GM18951 (cell line): ENCODE measurements around the gene ABCA2.

Source experiments
- POLR2A ChIP-seq: IDR thresholded peaks from 4 replicates; pipeline ENCODE4 v1.6.1; 2011; ENCODE audit warnings: mild to moderate bottlenecking; ENCODE audit not compliant: insufficient read length, insufficient read depth; ENCODE audit errors: extremely low read depth
- in situ Hi-C: fragments of 300-500 bp; cut with MboI; formaldehyde crosslinking; loops from one replicate; pipeline ENCODE4 v1.12.0; 2022; ENCODE audit warnings: low sequenced_read_pairs, mixed read lengths, inconsistent platforms; ENCODE audit not compliant: unreplicated experiment

The ABCA2 gene

GRCh38 chr9:136995772-136996311 lies 32.2 kb downstream of the ABCA2 start:
- in situ Hi-C loops: no loop called here
- TF ChIP-seq POLR2A: no peak

GRCh38 chr9:136995362-136995761 lies 32.7 kb downstream of the ABCA2 start:
- TF ChIP-seq POLR2A: no peak
- in situ Hi-C loops: no loop called here

GRCh38 chr9:136994888-136995230 lies 33.2 kb downstream of the ABCA2 start:
- in situ Hi-C loops: no loop called here

GRCh38 chr9:136994180-136994887 lies 33.7 kb downstream of the ABCA2 start:
- in situ Hi-C loops: no loop called here
- TF ChIP-seq POLR2A: no peak

More at GRCh38 chr9:136994888-136995230, 33.2 kb downstream of the ABCA2 start:
- no peak for TF ChIP-seq POLR2A

GRCh38 chr9:136992819-136993369 lies 35.1 kb downstream of the ABCA2 start:
- in situ Hi-C loops: no loop called here
- no peak for TF ChIP-seq POLR2A

- in situ Hi-C loops: no loop called here
- TF ChIP-seq POLR2A: peak; percentile 76
These were observed 35.8 kb downstream of the ABCA2 start, which contains the start of gene PAXX for GRCh38 chr9:136991993-136992818. Gene PAXX, plus strand, starts transcription at chr9:136992422. Its CDS starts 22 bp downstream, at chr9:136992444.

GRCh38 chr9:136990242-136990911 lies 37.7 kb downstream of the ABCA2 start:
- TF ChIP-seq POLR2A: no peak
- in situ Hi-C loops: no loop called here

- in situ Hi-C loops: no loop called here
- no peak for TF ChIP-seq POLR2A
These were observed 39.2 kb downstream of the ABCA2 start for GRCh38 chr9:136988872-136989271.

GRCh38 chr9:136985853-136986252 lies 42.2 kb downstream of the ABCA2 start:
- in situ Hi-C loops: no loop called here
- no peak for TF ChIP-seq POLR2A

GRCh38 chr9:136985027-136985602 lies 42.9 kb downstream of the ABCA2 start:
- TF ChIP-seq POLR2A: no peak
- in situ Hi-C loops: no loop called here

- in situ Hi-C loops: no loop called here
- TF ChIP-seq POLR2A: no peak
These were observed 43.5 kb downstream of the ABCA2 start for GRCh38 chr9:136984464-136985026.

GRCh38 chr9:136983656-136984314 lies 44.3 kb downstream of the ABCA2 start:
- in situ Hi-C loops: no loop called here
- TF ChIP-seq POLR2A: no peak
